G401.6 (cell line): ENCODE measurements around the gene SDHB.

ENCODE experiments used
- FAIRE-seq: peaks from 2 replicates; lab custom pipeline; 2012; peaks lifted over from hg19 to GRCh38; lab: Jason Lieb, UNC

The SDHB gene

GRCh38 chr1:17053685-17054410 is at the start of gene SDHB:
SDHB (minus strand) TSS chr1:17054032; CDS start chr1:17054019, 13 bp downstream.
- peak; percentile 99 for FAIRE-seq

DNA sequence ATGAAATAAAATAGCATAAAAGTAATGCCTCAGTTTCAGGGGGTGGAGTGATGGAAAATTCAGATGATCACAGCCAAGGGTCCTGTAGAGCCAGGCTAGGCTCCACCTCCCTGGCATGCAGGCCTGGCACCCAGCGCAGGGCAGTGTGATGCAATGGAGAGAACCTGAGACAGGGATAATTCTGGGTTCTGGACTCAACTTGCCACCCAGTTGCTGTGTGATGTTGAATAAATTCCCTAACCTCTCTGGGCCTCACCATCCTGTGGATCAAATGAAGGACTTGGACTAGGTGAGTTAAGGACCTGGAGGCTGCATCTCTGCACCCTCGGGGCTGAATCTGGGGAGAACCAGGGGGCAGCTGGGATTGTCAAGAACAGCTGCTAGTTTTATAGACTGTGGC is 48.4 kb upstream of the SDHB start:
- no peak for FAIRE-seq

DNA sequence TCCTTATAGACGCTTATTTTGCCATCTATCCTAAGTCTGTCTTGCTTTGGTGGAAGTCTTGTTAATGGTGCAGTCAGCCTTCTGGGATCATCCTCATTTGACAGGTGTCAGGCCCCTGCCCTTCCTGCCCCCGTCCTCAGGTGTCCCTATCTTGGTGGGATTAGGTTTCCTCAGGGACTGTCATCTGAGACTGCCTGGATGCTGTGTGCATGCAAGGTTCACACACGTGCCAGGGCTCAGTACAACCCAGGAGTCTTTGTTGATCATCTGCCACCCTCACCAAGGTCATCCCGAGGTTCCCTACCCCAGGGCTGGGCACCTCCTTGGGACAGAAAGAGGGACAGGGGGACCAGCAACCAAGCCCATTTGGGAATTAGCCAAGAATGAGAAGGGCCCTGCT is 47.4 kb upstream of the SDHB start:
- FAIRE-seq, result no peak

GRCh38 chr1:17099616-17100340 is 45.9 kb upstream of the SDHB start:
- no peak for FAIRE-seq

DNA sequence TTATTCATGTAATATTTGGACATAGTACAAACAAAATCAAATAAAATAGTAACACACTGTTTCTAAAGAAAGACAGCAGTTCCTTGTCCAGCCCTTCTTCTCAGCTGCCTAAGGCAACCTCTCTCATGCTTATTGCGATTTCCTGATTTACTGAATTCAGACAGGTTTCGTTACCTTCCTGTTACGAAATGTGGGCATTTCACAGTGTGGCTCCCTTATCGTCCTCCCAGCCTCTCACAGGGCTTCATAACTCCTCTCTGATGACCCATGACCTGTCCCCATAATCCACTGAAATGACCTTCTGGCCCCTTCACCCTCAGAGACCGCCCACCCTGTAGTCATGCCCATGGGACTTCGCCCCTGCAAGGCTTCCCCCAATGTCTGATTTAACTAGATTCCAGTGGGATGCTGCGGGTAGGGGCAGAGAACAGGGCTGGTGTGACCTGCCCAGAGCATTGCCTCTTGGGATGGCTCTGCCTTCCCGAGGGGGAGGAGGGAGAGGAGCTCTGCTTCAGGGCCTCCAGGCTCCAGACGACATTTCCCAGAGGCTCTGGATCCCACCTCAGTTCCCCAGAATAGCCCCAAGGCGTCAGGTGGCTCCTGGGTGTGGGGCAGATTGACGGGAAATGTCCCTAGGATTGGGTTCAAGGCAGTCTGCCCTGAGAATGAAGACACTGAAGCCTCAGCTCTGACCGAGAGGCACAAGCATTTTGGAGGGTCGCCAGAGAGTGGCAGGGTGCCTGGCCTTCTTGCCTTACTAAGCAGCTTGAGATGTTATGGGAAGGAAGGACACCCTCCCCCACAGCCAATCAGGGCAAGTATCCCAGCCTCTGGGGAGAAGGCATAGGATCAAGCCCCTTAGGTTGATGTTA is 44.9 kb upstream of the SDHB start:
- no peak for FAIRE-seq

GRCh38 chr1:17097787-17098186 is 44.0 kb upstream of the SDHB start:
- FAIRE-seq, result no peak

- no peak for FAIRE-seq
Measured at GRCh38 chr1:17097147-17097546, 43.3 kb upstream of the SDHB start.

GRCh38 chr1:17096584-17096983 is 42.8 kb upstream of the SDHB start:
- no peak for FAIRE-seq

GRCh38 chr1:17095141-17095540 is 41.3 kb upstream of the SDHB start:
- FAIRE-seq, result no peak

- FAIRE-seq, result no peak
Measured at GRCh38 chr1:17094664-17095063, 40.8 kb upstream of the SDHB start.

DNA sequence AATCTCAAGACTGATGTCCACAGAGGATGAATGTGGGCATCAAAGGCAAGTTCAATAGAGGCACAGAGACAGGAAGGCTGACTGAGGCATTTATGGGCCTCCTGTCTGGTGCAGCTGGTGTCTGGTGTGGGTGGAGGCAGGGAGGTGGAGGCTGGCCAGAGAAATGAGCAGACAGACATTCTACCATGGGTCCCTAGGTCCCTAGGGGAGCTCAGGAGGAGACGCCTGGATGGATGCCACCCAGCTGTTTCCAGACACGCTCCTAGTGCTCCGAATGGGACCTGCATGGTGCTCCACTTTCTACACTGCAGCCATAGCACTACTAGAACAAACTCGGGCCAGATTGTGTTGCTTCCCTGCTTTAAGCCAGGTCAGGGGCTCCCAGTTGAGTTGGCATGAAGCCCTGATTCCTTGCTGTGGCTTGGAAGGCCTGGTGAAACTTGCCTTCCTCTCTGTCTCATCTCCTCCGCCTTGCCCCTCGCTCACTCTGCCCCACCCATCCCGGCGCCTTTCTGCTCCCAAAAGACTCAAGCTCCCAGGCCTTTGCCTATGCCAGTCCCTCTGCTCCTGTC is 40.1 kb upstream of the SDHB start:
- no peak for FAIRE-seq

GRCh38 chr1:17091252-17091651 is 37.4 kb upstream of the SDHB start:
- FAIRE-seq, result no peak

- no peak for FAIRE-seq
Measured at GRCh38 chr1:17089506-17089905, 35.7 kb upstream of the SDHB start.

GRCh38 chr1:17086751-17087150 is 32.9 kb upstream of the SDHB start:
- FAIRE-seq, result no peak

GRCh38 chr1:17084787-17085186 is 31.0 kb upstream of the SDHB start:
- FAIRE-seq, result no peak

GRCh38 chr1:17082761-17083160 is 28.9 kb upstream of the SDHB start:
- no peak for FAIRE-seq

GRCh38 chr1:17081439-17081838 is 27.6 kb upstream of the SDHB start:
- no peak for FAIRE-seq

DNA sequence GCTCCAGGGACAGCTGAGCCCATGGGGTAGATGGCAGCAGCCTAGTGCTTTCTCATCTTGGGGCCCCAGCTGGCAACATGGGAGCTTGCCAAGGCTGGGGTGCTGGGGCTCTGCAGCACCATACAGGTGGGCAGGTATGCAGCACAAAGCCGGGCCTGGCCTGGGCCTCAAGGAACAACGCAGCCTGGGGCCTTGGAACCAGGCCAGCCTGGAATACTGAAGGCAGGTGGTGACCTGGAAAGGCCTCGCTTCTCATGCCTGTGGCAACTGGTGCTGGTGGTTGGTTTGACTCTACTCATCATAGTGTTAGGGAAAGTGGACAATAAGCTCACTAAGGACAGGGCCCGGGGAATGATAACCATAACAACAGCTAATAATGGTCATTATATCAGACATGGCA is 27.0 kb upstream of the SDHB start:
- FAIRE-seq, result no peak

DNA sequence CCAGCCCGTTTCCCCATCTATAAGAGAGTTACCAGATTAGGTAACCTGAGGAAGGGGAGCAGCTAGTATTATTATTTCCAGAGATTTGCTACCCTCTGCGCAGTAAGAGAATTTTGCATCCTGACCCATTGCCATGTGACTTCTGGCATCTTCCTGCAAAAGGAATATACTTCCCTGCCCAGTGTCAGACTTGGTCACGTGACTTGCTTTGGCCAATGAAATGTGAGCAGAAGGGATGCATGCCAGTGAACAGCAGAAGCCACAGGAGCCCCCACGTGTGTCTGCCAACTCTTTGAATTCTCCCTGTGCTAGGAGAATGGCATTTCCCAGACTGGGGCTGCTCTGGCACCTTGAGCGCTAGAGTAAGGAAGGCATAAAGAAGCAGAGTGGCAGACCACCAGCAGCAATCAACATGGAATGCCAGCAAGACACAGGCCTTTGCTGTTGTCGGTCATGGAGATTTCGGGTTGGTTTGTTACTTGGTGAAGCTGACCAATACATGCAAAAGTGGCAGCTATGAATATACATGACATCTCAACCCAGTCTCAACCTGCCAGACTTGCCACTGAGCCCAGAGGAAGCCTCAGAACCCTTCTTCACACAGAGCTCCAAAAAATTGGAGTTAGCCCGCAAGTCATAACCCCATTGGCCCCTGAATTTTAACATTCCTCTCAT is 26.4 kb upstream of the SDHB start:
- no peak for FAIRE-seq

DNA sequence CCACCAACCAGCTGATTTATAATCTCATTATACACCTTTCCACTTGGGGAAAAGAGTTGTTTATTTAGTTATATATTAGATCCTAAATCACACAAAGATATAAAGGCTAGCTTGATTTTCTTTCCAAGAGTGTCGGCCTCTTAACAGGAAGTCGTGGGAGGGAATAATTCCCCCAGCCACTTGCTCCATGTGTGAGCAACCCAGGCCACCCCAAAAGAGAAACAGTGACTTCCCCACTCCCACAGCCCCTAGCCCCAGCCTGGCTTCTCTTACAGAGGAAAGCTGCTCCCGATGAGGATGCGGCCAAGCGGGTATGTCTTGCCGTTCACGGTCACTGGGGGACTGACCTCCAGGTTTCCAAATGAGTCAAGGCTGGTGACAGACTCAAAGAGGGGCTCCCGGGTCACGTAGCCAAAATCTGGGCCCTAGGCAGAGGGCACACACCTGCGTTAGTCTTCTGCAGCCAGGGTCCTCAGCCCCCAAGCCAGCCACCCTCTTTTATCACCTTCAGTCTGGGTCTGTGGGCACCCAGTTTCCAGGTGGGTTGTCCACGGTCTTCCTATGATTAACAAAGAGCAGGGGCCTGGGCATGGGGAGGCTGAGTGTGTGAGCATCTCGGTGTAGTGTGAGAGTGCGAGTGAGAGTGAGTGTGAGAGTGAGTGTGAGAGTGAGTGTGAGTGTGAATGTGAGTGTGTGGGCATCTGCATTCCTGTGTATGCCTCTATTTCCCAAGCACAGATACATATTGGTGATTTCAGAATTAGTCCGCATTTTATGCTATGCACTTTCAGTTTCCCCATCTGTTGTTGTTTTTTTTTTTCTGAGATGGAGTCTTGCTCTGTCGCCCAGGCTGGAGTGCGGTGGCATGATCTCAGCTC is 25.4 kb upstream of the SDHB start:
- no peak for FAIRE-seq
